Esophagus muscularis mucosa (tissue), 4 donors: ENCODE measurements around the gene MPI. TPM values are rescaled to one million over a fixed set of nuclear protein-coding genes. Genes with fewer than 3 reads are reported as not detected.
"Not testable (repeated sequence)": the region's sequence is repeated elsewhere in the genome, so short reads cannot be mapped to it uniquely, and the experiment has no call there.

ENCODE experiments used
- DNase-seq: peaks from one replicate; pipeline ENCODE4 v3.0.0-alpha.2; 2017; ENCODE audit errors: extremely low spot score
- H3K27ac ChIP-seq, 4 donors: fragments of 200-600 bp; sonication (generic); replicated peaks in 1 of 4; 1 replicate in 3 of 4; 2 replicates in 1 of 4; pipeline ENCODE4 v1.5.1; 2016 to 2019; ENCODE audit warnings: mild to moderate bottlenecking in 1 of 4
- H3K27me3 ChIP-seq, 4 donors: fragments of 200-600 bp; sonication (generic); one replicate each; pipeline versions ENCODE4 v1.5.1 to v1.6.0; 2016 to 2019
- H3K36me3 ChIP-seq, 4 donors: fragments of 200-600 bp; sonication (generic); one replicate each; pipeline ENCODE4 v1.5.1; 2016 to 2019
- H3K4me1 ChIP-seq, 4 donors: fragments of 200-600 bp; sonication (generic); one replicate each; pipeline ENCODE4 v1.5.1; 2016 to 2019
- H3K4me3 ChIP-seq, 4 donors: fragments of 200-600 bp; sonication (generic); 1 replicate in 2 of 4; 2 replicates in 2 of 4; pipeline ENCODE4 v1.5.1; 2016 to 2019; ENCODE audit warnings: mild to moderate bottlenecking in 4 of 4, moderate library complexity in 1 of 4
- H3K9me3 ChIP-seq, 4 donors: fragments of 200-600 bp; sonication (generic); 1 replicate in 3 of 4; 2 replicates in 1 of 4; pipeline ENCODE4 v1.5.1; 2016 to 2019
- CTCF ChIP-seq, 3 experiments: fragments of 200-600 bp in 2 of 3; fragments of 450-650 bp in 1 of 3; sonication (generic) in 2 of 3; IDR thresholded peaks; one replicate each; pipeline ENCODE4 v1.5.1; 2017 to 2019; ENCODE audit warnings: antibody characterized with exemption in 3 of 3, mild to moderate bottlenecking in 2 of 3, moderate library complexity in 1 of 3
- EP300 ChIP-seq: sonication (generic); formaldehyde crosslinking; IDR thresholded peaks from one replicate; pipeline ENCODE4 v1.6.1; 2017; ENCODE audit warnings: antibody characterized with exemption
- POLR2A ChIP-seq: fragments of 450-650 bp; IDR thresholded peaks from one replicate; pipeline ENCODE4 v1.6.1; 2017; ENCODE audit warnings: antibody characterized with exemption, moderate library complexity, mild to moderate bottlenecking, low read depth
- POLR2AphosphoS5 ChIP-seq, 2 donors: sonication (generic); formaldehyde crosslinking; IDR thresholded peaks; one replicate each; pipeline ENCODE4 v1.6.1; 2017; ENCODE audit warnings: antibody characterized with exemption in 2 of 2
- WGBS: methylation state at CpG from one replicate; pipeline ENCODE4 v1.1.5; 2018; 5-methylcytosine and 5-hydroxymethylcytosine counted together
- intact Hi-C: fragments of 100-400 bp; cut with DNase I; formaldehyde crosslinking; loops from one replicate; pipeline ENCODE4 v1.15.1; 2023
- total RNA-seq, 4 donors: library from RNA; depleted of rRNA; stranded (reverse); fragments of >200 nt; gene quantifications; one replicate each; pipeline versions ENCODE4 v1.1.0 to v1.2.1, GENCODE V29; 2016

MPI gene
- total RNA-seq, 4 donors from 2014 or later = 37.4 to 50.7 (median 44.0) TPM

- intact Hi-C loops = no loop called here
Measured at GRCh38 chr15:74892931-74893330, 3.1 kb downstream of the MPI start.

GRCh38 chr15:74893627-74894026 is 3.8 kb downstream of the MPI start:
- Histone ChIP-seq H3K36me3 (peaks cover 0 to 65% (median 29%) of the 10 kb centered on the region in 4 donors), H3K9me3 (no peaks in the 10 kb centered on the region), H3K4me1 (peaks cover 20 to 22% (median 22%) of the 10 kb centered on the region in 4 donors), H3K27me3 (no peaks in the 10 kb centered on the region), H3K4me3 (no peak overlapping the region), H3K27ac (no peak overlapping the region)
- no peak for TF ChIP-seq POLR2AphosphoS5 (IDR thresholded peaks at IDR 0.05)
- no peak for TF ChIP-seq POLR2A
- TF ChIP-seq EP300 = no peak
- TF ChIP-seq CTCF (IDR thresholded peaks at IDR 0.05) = no peak
- DNase-seq = no peak
- intact Hi-C loops = no loop called here
- 74% methylated on average over 3 of the region's 3 CpGs for WGBS

More at GRCh38 chr15:74892931-74893330, 3.1 kb downstream of the MPI start:
- no peak overlapping the region for H3K4me3 ChIP-seq
- no peaks in the 10 kb centered on the region for H3K27me3 ChIP-seq
- H3K4me1 ChIP-seq = peaks cover 21 to 24% (median 22%) of the 10 kb centered on the region in 4 donors
- H3K9me3 ChIP-seq = no peaks in the 10 kb centered on the region
- 92% methylated on average over 2 of the region's 2 CpGs for WGBS
- H3K27ac ChIP-seq = no peak overlapping the region
- no peak for DNase-seq
- peaks cover 0 to 58% (median 26%) of the 10 kb centered on the region in 4 donors for H3K36me3 ChIP-seq
- no peak for TF ChIP-seq CTCF (IDR thresholded peaks at IDR 0.05)
- no peak for TF ChIP-seq POLR2AphosphoS5 (IDR thresholded peaks at IDR 0.05)
- no peak for TF ChIP-seq EP300
- no peak for TF ChIP-seq POLR2A

- WGBS = 96% methylated on average over 7 of the region's 7 CpGs
- H3K27ac ChIP-seq, H3K27me3 ChIP-seq, DNase-seq, intact Hi-C loops, H3K4me3 ChIP-seq, H3K9me3 ChIP-seq: not testable (repeated sequence)
- Histone ChIP-seq H3K36me3 (peaks cover 0 to 73% (median 37%) of the 10 kb centered on the region in 4 donors), H3K4me1 (peaks cover 12 to 18% (median 14%) of the 10 kb centered on the region in 4 donors)
Measured at GRCh38 chr15:74894383-74894782, 4.5 kb downstream of the MPI start.

GRCh38 chr15:74895830-74896229 is 6.0 kb downstream of the MPI start:
- TF ChIP-seq POLR2A (no peak), CTCF (IDR thresholded peaks at IDR 0.05) (no peak), EP300 (no peak), POLR2AphosphoS5 (IDR thresholded peaks at IDR 0.05) (no peak)
- Histone ChIP-seq H3K4me3 (no peak overlapping the region), H3K9me3 (peaks cover 0 to 4% (median 0%) of the 10 kb centered on the region in 4 donors), H3K4me1 (peaks cover 2 to 12% (median 4%) of the 10 kb centered on the region in 4 donors), H3K27ac (no peak overlapping the region), H3K36me3 (peaks cover 0 to 87% (median 50%) of the 10 kb centered on the region in 4 donors), H3K27me3 (no peaks in the 10 kb centered on the region)
- 98% methylated on average over 6 of the region's 6 CpGs for WGBS
- no peak for DNase-seq
- intact Hi-C loops = no loop called here

- Histone ChIP-seq H3K36me3 (peaks cover 0 to 90% (median 54%) of the 10 kb centered on the region in 4 donors), H3K27me3 (no peaks in the 10 kb centered on the region), H3K27ac (no peak overlapping the region), H3K4me3 (no peak overlapping the region), H3K4me1 (peaks cover 4 to 11% (median 4%) of the 10 kb centered on the region in 4 donors), H3K9me3 (peaks cover 0 to 4% (median 0%) of the 10 kb centered on the region in 4 donors)
- intact Hi-C loops = no loop called here
- TF ChIP-seq POLR2AphosphoS5 (IDR thresholded peaks at IDR 0.05) (no peak), POLR2A (no peak), EP300 (no peak), CTCF (IDR thresholded peaks at IDR 0.05) (no peak)
- 63% methylated on average over 1 of the region's 3 CpGs for WGBS
- DNase-seq = no peak
Measured at GRCh38 chr15:74896316-74896715, 6.5 kb downstream of the MPI start.
